KOPT-K1 (cell line): ENCODE data around the gene DTNB.
"Not testable (repeated sequence)": the region's sequence is repeated elsewhere in the genome, so short reads cannot be mapped to it uniquely, and the experiment has no call there.

Experiments used
- H3K27ac ChIP-seq: fragments of 200-600 bp; sonication (generic); 2 replicates; pipeline ENCODE4 v1.5.1; 2016; ENCODE audit warnings: antibody characterized with exemption, mild to moderate bottlenecking, low read depth, low read length; ENCODE audit not compliant: poor library complexity, severe bottlenecking
- H3K36me3 ChIP-seq: fragments of 200-600 bp; sonication (generic); 2 replicates; pipeline ENCODE4 v1.5.1; 2017; ENCODE audit warnings: antibody characterized with exemption, mild to moderate bottlenecking, low read length, moderate library complexity; ENCODE audit not compliant: insufficient read depth
- H3K9me3 ChIP-seq: fragments of 200-600 bp; sonication (generic); 2 replicates; pipeline ENCODE4 v1.5.1; 2017; ENCODE audit warnings: antibody characterized with exemption, low read length, mild to moderate bottlenecking; ENCODE audit not compliant: insufficient read depth, poor library complexity, severe bottlenecking

The DTNB gene

GRCh38 chr2:25566094-25566493 lies 107.3 kb downstream of the DTNB start:
- Histone ChIP-seq H3K9me3 (no peaks in the 10 kb centered on the region), H3K27ac (no peak overlapping the region), H3K36me3 (no peaks in the 10 kb centered on the region)

DNA sequence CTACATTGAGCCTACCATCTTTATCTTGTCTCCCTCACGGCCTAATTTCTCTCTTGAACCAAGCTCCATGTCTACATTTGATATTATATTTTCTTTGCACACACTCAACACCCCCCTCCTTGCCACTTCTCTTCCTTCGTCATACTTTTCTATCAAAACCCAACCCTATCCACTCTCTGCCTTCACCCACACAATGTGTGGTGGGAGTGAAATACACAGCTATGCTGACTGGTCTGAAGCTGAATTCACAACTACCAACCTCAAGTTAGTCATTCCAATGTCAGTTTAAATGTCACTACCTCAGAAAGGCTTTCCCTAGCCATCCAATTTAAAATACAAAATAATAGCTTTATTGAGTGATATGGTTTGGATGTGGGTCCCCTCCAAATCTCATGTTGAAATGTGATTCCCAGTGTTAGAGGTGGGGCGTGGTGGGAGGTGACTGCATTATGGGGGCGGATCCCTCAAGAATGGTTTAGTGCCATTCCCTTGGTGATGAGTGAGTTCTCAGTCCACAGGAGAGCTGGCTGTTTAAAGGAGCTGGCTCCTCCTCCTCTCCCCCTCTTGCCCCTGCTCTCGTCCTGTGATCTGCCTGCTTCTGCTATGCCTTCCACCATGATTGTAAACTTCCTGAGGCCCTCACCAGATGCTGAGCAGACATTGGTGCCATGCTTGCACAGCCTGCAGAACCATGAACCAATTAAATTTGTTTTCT lies 112.1 kb downstream of the DTNB start:
- no peaks in the 10 kb centered on the region for H3K9me3 ChIP-seq
- H3K27ac ChIP-seq, result no peak overlapping the region
- H3K36me3 ChIP-seq, result no peaks in the 10 kb centered on the region

DNA sequence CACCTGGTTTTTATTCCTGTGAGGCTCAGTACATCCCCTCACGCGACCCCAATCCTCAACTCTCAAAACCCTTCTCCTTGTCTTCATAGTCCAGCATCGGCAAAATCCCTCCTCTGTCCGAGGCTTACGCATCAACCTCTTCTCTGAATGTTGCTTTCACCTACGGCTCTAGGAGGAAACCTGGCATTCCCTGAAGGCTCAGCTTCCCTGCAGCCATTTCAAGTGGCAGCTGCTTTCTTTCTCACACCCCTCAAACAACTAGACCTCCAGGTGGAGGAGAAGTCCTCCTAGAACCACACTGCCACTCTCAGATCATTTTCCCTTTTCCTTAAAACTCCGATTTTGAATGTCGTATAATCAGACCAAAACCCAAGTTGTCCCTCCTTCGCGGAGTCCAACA lies 114.2 kb downstream of the DTNB start:
- H3K27ac ChIP-seq, result peak overlapping the region; percentile 73

GRCh38 chr2:25558262-25558661 lies 115.1 kb downstream of the DTNB start:
- Histone ChIP-seq H3K27ac (peak overlapping the region; percentile 73), H3K9me3 (no peaks in the 10 kb centered on the region), H3K36me3 (no peaks in the 10 kb centered on the region)

More for the DNA sequence above, 114.2 kb downstream of the DTNB start:
- Histone ChIP-seq H3K9me3 (no peaks in the 10 kb centered on the region), H3K36me3 (no peaks in the 10 kb centered on the region)

DNA sequence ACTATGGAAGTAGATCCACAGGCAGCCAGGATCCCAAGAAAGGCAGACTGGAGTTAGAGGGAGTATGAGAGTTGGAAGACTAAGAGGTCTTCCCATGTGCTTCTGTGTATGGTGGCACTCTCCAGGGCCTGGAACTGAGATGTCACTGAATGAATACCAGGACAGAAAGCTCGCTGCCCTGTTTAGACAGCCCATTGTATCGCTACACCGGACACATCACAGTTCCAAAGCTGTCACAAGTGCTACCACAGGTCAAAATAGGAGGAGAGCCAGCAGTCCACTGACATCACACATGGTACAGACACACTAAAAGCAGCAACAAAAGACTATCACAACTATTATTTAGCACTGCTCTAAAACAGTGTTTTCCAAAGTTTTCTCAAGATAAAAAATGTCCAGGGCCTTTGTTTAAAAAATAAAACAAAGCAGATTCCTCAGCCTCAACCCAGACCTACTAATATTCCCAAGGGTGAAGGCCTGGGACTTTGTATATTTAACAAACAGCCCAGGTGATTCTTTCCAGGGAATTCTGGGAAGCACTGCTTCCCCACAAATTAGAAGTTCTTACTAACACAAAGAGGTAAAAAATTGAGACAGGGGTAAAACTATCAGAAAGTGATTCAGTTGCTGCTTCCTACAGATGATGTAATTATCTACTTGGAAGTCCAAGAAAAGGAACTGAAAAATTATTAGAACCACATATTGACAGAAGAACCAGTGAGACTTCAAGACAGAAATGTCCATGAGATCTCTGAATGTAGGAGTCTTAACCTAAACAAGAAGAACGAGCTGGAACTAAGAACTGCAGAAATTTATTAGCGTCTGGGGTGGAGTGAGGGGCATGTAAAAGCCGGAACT lies 116.0 kb downstream of the DTNB start:
- H3K9me3 ChIP-seq, result no peaks in the 10 kb centered on the region

GRCh38 chr2:25552318-25552717 lies 121.1 kb downstream of the DTNB start:
- Histone ChIP-seq H3K27ac (no peak overlapping the region), H3K36me3 (no peaks in the 10 kb centered on the region), H3K9me3 (no peaks in the 10 kb centered on the region)

More for the DNA sequence above, 116.0 kb downstream of the DTNB start:
- Histone ChIP-seq H3K36me3 (no peaks in the 10 kb centered on the region), H3K27ac (peak overlapping the region; percentile 73)

DNA sequence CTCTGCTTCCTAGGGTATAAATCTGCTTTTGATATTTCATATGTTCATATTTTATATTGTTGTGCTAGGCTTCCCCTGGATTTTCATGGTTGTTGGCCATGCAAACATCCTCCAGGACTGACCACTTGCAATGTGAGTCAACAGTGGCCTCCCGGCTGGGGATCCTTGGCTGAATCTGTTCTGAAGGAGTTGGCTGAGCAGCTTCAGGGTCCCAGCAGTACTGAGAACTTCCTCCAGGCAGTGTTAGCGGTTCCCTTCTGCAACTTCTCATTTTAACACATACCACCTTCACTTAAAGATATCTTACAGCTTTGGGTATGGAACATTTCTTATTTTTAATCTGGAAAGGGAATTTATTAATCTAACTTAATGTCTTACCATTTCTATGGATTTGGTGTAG lies 122.1 kb downstream of the DTNB start:
- Histone ChIP-seq H3K27ac (no peak overlapping the region), H3K36me3 (no peaks in the 10 kb centered on the region), H3K9me3 (no peaks in the 10 kb centered on the region)

DNA sequence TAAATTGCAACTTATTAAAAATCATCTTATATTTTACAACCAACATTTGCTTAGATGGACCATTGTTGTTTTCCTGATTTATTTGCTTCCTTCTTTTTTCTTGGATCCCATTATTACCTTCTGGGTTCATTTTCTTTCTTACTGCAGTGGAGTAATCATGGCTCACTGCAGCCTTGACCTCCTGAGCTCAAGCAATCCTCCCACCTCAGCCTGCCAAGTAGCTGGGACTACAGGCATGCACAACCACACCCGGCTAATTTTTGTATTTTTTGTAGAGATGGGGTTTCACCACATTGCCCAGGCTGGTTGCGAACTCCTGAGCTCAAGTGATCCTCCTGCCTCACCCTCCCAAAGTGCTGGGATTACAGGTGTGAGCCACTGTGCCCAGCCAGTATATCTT lies 123.8 kb downstream of the DTNB start:
- not testable (repeated sequence) for H3K27ac ChIP-seq, H3K36me3 ChIP-seq, H3K9me3 ChIP-seq

GRCh38 chr2:25548601-25549000 lies 124.8 kb downstream of the DTNB start:
- Histone ChIP-seq H3K27ac (no peak overlapping the region), H3K36me3 (no peaks in the 10 kb centered on the region), H3K9me3 (no peaks in the 10 kb centered on the region)

DNA sequence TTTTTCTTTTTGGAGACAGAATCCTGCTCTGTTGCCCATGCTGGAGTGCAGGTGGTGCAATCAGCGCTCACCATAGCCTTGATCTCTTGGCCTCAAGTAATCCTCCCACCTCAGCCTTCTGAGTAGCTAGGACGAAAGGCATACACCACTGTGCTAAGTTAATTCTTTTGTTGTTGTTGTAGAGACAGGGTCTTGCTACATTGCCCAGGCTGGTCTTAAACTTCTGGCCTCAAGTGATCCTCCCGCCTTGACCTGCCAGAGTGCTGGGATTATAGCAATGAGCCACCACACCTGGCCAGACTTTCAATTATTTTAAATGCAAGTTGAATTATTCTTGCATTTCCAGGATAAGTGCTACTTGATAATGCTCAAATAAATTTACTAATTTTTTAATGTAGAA lies 126.5 kb downstream of the DTNB start:
- no peaks in the 10 kb centered on the region for H3K9me3 ChIP-seq
- no peak overlapping the region for H3K27ac ChIP-seq
- H3K36me3 ChIP-seq, result no peaks in the 10 kb centered on the region

DNA sequence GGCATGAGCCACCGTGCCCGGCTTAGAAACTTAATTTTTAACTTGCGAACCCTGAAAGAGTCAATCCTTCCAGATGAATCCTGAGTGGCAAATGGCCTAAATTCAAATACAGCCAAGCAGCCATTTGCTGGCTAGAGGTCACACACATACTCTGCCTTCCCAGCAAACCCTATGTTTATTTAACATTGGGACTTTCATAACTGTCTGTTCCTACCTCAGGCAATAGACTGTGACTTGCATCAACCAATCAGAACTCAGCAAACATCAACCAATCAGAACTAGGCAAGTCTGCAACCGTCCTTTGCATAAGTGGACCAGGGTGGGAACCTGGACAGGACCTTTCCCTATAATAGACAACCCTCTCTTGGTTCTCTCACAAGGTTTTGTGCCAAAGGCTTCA lies 127.5 kb downstream of the DTNB start:
- Histone ChIP-seq H3K27ac (no peak overlapping the region), H3K9me3 (no peaks in the 10 kb centered on the region), H3K36me3 (no peaks in the 10 kb centered on the region)

DNA sequence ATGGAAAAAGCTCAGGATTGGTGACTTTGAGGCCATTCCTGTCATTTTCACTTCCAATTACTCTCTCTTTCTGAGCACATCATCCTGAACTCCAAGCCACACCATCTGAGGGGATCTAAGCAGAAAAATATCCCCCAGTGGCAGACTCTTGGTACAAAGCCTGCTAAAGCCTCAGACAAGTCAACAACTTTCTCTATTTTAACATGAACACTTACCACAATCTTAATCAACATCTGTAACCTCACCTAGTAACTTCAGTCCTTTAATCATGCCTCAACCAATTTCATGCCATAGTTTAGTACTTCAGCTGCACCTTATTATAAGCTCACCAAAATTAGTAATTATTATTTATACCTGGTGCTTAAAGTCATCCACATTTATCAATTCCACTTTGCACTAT lies 128.9 kb downstream of the DTNB start:
- Histone ChIP-seq H3K9me3 (no peaks in the 10 kb centered on the region), H3K27ac (no peak overlapping the region)

GRCh38 chr2:25543939-25544338 lies 129.4 kb downstream of the DTNB start:
- Histone ChIP-seq H3K27ac (no peak overlapping the region), H3K9me3 (no peaks in the 10 kb centered on the region), H3K36me3 (no peaks in the 10 kb centered on the region)

More for the DNA sequence above, 128.9 kb downstream of the DTNB start:
- no peaks in the 10 kb centered on the region for H3K36me3 ChIP-seq

- no peak overlapping the region for H3K27ac ChIP-seq
- H3K36me3 ChIP-seq, result no peaks in the 10 kb centered on the region
Measured at GRCh38 chr2:25541378-25541777, 132.0 kb downstream of the DTNB start.

DNA sequence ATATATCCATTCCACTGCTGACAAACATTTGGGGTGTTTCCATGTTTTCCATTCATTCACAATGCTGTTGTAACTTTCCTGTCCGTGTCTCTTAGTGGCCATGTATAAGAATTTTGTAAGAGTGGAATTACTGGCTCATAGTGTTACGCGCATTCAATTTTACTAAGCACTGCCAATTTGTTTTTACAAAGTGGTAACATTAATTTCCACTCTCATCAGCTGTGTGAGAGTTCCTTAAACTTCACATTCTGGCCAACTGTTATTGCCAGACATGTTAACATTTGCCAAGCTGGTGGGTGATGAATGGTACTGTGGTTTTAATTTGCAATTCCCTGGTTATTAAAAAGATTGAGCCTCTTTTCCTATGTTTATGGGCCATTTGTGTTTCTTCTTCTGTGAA lies 134.2 kb downstream of the DTNB start:
- Histone ChIP-seq H3K27ac (no peak overlapping the region), H3K36me3 (no peaks in the 10 kb centered on the region), H3K9me3 (peaks cover 17% of the 10 kb centered on the region)

More at GRCh38 chr2:25541378-25541777, 132.0 kb downstream of the DTNB start:
- no peaks in the 10 kb centered on the region for H3K9me3 ChIP-seq
